Erythroblast (primary cell): Measurements from ENCODE around the gene FERMT3.
"Not testable (repeated sequence)": the region's sequence is repeated elsewhere in the genome, so short reads cannot be mapped to it uniquely, and the experiment has no call there.

ENCODE experiments used
- DNase-seq, 2 experiments: peaks; one replicate each; lab custom pipeline; 2025; lab: John Stamatoyannopoulos, UW
- GATA1 ChIP-seq: IDR thresholded peaks from 2 replicates; pipeline ENCODE4 v1.6.1; 2011; ENCODE audit warnings: low read depth, mild to moderate bottlenecking, control low read depth, low read length, moderate library complexity
- POLR2A ChIP-seq: IDR thresholded peaks from 2 replicates; pipeline ENCODE4 v1.6.1; 2011; ENCODE audit warnings: mild to moderate bottlenecking, low read length

Gene FERMT3

GRCh38 chr11:64206457-64207255 lies at the start of gene FERMT3:
TSS of gene FERMT3 (plus strand) at chr11:64206721. CDS start at chr11:64207365, 644 bp downstream.
- DNase-seq = peak; percentile 83 to 86
- TF ChIP-seq POLR2A (peak; percentile 81), GATA1 (no peak)

GRCh38 chr11:64157631-64158394 lies 48.7 kb upstream of the FERMT3 start:
- no peak for TF ChIP-seq GATA1
- no peak for TF ChIP-seq POLR2A
- DNase-seq = no peak

DNA sequence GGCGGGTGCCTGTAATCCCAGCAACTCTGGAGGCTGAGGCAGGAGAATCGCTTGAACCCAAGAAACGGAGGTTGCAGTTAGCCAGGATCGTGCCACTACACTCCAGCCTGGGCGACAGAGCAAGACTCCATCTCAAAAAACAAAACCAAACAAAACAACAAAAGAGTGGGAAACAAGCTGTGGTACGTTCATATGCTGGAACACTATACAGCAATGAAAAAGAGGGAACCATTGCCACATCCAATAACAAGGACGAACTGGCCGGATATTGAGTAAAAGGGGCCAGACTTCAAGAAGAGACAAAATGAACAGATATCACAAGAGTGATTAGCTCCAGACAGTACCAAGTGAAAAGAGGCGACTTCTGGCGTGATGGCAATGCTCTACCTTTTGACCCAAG lies 45.5 kb upstream of the FERMT3 start:
- no peak for DNase-seq
- TF ChIP-seq POLR2A = no peak
- no peak for TF ChIP-seq GATA1

- not testable (repeated sequence) for DNase-seq
Observed at GRCh38 chr11:64162769-64163168, 43.8 kb upstream of the FERMT3 start.

DNA sequence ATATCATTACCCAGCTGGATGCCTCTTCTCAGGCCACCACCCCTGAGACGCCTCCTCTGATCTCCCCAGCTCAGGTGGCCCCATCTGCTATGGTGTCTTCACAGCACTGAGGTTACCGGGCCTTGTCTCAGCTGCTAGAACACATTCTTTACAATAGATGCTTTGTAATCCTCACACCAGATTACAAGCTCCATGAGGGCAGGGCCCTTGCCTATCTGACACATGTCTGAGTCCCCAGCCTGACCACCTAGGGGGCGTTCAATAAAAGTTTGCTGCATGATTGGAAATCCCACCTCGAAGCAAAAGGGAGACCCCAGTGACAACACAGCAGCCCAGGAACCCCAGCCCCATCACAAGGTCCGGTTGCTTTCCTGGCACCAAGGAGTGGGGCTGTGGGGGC lies 42.6 kb upstream of the FERMT3 start:
- TF ChIP-seq GATA1 (no peak), POLR2A (no peak)

DNA sequence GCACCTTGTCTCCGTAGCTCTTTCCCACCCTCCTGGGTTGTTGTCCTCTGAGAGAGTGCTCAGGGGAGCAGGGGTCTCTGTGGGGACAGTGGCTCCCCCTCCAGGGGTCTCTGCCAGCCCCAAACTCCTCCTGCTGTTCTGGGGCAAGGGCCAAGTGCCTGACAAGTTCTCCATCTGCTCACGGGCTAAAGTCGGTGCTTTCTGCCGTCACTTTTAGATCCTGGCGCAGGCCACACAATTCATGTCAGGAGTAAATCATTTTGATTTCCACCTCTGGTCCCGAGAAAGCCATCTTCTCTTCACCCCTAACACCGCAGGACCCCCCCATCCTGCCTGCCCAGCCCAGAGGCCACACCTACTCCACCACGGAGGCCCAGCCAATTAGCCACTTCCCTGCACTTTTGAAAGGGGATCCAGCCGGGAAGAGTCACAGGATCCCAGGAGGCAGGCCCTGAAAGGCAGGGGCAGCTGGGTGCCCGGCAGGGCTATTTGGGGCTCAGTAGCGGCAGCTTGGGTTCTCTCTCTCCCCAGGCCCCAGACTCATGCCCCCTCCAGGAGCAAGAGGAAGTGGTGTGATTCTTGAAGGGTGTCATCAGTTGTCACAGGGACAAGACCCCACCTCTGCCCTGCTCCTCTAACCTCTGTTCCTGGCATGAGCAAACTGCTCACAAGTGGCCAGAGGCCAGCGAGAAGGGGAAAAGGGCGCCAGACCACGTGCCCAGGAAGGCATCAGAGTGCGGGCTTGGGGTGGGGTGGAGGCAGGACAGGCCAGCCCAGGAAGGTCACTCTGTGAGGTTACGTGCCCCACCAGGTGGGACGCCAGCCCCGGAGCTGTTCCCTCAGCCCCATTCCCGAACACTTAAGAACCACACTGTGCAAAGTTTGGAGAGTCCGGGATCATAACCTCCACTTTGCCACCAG lies 41.9 kb upstream of the FERMT3 start:
- no peak for DNase-seq

More for the DNA sequence above, 42.6 kb upstream of the FERMT3 start:
- DNase-seq = no peak

GRCh38 chr11:64165481-64165841 lies 41.1 kb upstream of the FERMT3 start:
- DNase-seq = peak; percentile 62 to 63
- TF ChIP-seq POLR2A (no peak), GATA1 (no peak)

More for the DNA sequence above, 41.9 kb upstream of the FERMT3 start:
- TF ChIP-seq GATA1 (no peak), POLR2A (no peak)

DNA sequence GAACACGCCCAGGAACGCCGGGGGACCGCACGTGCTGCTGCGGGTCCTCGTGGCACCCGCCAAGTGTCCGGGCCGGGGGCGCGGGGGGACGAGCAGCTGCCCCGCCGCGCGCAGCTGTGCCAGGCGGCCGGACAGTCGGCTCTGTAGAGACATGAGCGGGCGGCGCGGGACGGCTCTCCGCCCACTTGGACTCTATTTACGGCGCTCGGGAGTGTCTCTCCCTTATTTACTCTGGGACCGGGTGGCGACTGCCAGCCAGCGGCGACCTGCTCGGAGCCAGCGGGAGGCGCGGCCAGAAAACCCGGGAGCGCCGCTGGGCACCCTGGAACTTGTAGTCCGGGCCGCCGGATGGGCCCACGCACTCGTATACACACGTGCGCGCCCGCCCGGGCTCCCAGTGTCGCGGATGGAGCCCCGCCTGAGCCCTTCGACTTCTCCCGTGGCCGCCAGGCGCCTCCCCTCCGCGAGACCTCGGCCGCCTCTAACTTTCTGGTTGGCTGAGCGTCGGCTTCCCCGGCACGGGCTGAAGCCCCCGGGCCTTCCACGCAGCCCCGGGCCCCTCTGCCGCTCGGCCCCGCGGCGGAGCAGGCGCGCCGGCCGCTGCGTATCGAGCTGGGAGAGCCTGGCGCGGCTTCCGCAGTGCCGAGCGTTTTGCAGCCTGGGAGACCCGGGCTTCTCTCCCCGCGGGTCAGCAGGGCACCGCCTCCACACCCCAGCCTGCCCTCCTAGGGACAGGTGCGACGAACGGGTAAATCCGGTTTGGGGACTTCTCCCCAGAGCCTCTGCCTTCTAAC lies 40.5 kb upstream of the FERMT3 start, which contains the start of gene MACROD1:
MACROD1 (minus strand) TSS at position 272 of the 794 bp plus-strand sequence; CDS start at position 153, 119 bp downstream.
- TF ChIP-seq GATA1 (no peak), POLR2A (peak; percentile 69)
- DNase-seq = peak; percentile 88 to 89

DNA sequence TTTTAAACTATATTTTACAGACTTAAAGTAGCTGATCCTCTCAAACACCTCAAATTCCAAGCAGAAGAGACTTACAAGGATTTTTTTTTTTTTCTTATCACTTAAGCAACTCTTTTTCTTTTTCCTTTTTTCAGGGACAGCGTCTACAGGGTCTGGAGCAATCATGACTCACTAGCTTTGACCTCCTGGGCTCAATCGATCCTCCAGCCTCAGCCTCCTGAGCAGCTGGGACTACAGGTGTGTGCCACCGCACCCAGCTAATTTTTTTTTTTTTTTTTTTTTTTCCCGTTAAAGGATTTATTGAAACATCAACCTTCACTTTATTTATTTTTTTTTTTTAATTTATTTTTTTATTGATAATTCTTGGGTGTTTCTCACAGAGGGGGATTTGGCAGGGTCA lies 36.1 kb upstream of the FERMT3 start:
- no peak for DNase-seq
- TF ChIP-seq POLR2A (no peak), GATA1 (no peak)

GRCh38 chr11:64173616-64174355 lies 32.7 kb upstream of the FERMT3 start:
- TF ChIP-seq POLR2A = no peak
- no peak for TF ChIP-seq GATA1
- DNase-seq = no peak

- TF ChIP-seq GATA1 (no peak), POLR2A (no peak)
- DNase-seq = no peak
Observed at GRCh38 chr11:64176751-64177150, 29.8 kb upstream of the FERMT3 start.

- no peak for DNase-seq
- TF ChIP-seq POLR2A (no peak), GATA1 (no peak)
Observed at GRCh38 chr11:64178203-64178602, 28.3 kb upstream of the FERMT3 start.
